CD4-positive, alpha-beta T cell treated with Interleukin-17A for 1 hour (primary cell): ENCODE data around the gene SETD4.

Experiments
- DNase-seq: peaks from one replicate; pipeline ENCODE4 v3.0.0-alpha.2; 2020

The SETD4 gene

DNA sequence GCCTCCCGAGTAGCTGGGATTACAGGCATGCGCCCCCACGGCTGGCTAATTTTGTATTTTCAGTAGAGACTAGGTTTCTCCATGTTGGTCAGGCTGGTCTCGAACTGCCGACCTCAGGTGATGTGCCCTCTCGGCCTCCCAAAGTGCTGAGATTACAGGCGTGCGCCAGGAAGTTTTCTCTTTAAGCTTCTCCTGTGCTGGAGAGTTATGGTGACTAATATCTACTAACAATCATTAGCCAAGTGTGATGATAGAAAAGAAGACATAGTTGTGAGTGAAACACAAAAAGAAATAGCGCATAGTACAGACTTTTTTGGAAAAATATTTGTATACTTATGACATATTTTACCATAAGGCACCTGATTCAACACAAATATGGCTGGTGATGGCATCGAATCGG, 56.5 kb downstream of the SETD4 start:
- DNase-seq, result no peak

- no peak for DNase-seq
Observed at GRCh38 chr21:35996217-35996616, 64.1 kb downstream of the SETD4 start.

DNA sequence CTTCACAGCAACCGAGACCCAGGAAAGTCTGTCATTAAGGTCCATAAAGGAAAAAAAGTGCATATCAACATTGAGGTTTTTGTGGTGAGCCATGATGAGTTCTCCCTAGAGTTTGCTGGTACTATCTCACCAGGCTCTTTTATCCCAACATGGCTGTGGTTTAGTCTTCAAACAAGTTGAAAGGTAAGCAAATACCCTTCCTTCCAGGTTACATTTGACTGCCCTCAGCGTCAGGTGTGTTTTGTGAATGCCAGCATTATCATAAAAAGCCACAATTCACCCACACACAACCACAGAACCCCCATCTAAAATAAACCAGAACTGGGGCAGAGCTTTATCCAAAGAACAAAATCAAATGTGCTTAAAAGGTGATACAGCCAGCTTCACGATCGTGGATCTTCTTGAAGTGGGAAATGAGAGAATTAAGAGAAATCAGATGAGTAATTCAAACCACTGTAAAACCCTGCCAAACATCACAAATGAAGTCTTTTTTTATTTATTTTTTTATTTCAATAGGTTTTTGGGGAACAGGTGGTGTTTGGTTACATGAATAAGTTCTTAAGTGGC, 64.7 kb downstream of the SETD4 start:
- no peak for DNase-seq

DNA sequence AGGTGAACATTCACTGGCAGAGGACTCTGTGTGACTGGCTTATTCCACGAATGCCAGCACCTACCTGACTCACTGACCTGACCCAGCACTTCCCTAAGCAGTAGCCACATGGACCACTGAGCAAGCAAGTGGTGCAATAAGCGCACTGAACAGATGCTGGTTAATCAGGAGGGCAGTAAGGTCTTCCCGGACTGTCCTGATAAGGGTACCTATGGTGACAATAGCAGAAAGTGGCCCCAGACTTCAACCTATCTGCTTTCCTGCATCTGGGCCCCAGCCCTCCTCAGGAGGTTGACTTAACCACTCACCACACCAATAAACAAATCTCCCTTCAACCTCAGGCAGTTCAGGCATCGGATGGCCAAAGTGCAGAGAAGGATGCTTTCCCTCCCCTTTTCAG, 65.7 kb downstream of the SETD4 start:
- no peak for DNase-seq

DNA sequence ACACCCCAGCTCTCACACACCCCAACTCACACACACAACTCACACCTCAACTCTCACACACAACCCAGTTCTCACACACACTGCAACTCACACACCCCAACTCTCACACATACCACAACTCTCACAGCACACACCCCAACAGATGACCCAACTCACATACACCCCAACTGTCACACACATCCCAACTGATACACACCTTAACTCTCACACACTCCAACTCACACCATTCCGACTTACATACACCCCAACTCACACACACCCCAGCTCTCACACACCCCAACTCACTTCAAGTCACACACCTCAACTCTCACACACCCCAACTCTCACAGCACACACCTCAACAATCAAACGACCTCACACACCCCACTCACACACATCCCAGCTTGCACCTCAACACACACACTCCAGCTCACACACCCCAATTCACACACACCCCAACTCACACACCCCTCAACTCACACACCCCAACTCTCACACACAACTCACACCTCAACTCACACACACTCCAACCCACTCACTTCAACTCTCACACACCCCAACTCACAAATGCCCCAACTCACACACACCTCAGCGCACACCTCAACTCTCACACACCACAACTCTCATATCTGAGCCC, 66.3 kb downstream of the SETD4 start:
- no peak for DNase-seq

GRCh38 chr21:35991131-35991530, 69.2 kb downstream of the SETD4 start:
- DNase-seq, result no peak

DNA sequence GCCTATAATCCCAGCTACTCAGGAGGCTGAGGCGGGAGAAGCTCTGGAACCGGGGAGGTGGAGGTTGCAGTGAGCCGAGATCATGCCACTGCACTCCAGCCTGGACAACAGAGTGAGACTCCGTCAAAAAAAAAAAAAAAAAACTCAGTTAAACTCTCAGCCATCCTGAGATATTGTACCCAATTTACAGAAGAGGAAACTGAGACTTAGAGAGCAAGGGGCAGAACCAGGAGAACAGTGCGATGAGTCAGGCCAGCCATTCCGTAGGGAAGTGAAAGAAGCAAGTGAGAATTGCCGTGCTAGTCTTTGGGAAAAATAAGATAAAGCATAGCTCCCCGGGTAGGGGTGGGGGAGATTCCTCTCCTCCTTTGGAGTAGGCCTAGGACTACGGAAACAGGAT, 69.7 kb downstream of the SETD4 start:
- no peak for DNase-seq

- DNase-seq, result no peak
Observed at GRCh38 chr21:35989138-35989735, 71.1 kb downstream of the SETD4 start.

DNA sequence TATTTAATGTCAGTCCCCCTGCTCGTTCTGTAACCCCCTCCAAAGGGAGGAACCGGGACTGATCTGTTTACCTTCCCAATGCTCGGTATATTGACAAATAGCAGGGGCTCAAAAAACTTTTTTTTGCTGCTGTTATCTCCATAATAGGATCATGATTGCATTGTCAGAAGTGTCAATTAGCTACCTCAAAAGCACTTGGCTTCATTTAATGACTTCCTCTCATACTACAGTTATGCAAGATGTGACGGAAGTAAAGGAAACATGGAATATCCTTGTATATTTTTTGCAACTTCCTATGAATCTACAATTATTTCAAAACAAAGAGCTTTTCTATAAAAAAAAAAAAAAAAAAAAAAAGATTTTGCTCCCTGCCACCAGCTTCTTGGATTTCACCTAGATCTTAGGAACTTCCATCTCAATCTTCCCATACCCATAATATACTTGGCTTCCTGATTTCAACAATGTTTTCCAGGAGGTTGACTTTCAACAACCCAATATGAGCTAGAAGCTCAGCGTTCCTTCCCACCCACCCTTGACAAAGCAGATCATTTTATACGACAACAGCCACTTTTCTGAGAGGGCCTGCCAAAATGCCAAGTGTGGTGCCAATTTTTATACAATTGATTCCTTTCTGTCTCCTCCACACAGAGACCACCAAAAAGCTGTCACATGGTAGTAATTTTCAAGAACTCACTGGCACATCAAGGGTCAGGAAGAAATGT, 71.7 kb downstream of the SETD4 start:
- no peak for DNase-seq

DNA sequence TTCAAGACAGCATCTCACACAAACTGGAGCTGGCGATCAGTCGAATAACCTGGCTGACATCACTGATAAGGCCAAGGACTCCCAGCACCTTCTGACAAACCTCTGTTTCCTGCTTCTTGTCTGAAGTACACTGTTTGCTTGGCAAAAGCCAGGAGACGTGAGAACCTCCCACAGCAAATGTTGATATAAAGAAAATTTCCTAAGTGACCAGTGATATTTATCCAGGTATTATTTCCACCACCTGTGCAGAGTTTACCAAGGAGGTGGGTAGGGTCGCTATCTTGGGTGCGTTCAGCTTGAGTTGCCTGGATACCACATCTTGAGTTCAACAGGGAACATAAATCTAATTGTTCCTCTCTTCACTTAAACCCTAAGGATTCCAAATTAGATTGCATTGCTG, 72.9 kb downstream of the SETD4 start:
- DNase-seq, result no peak

GRCh38 chr21:35984654-35985361, 75.5 kb downstream of the SETD4 start:
- no peak for DNase-seq
